ENCODE data around the gene DLGAP1. TPM values are rescaled to one million over a fixed set of nuclear protein-coding genes. Genes with fewer than 3 reads are reported as not detected.

Gene DLGAP1
- polyA plus RNA-seq, 4 donors: 0.22 to 0.47 TPM; not detected in 2

GRCh38 chr18:4142876-4143275 is 312.2 kb downstream of the DLGAP1 start:
- WGBS, 3 donors: 88 to 93% (median 89%) methylated on average over 5 of the region's 5 CpGs
- DNase-seq (no peak), FAIRE-seq (no peak)
- Histone ChIP-seq H3K4me3 (ENCODE audit: low read depth in 1 of 3, low read length in 3 of 3) (no peak overlapping the region), H3K4me1 (ENCODE audit: control insufficient read depth in 3 of 3, insufficient read depth in 2 of 3, low read depth in 1 of 3, low read length in 2 of 3) (no peaks in the 10 kb centered on the region), H3K27me3 (ENCODE audit: control insufficient read depth in 3 of 3, insufficient read depth in 3 of 3, low read length in 3 of 3) (no peaks in the 10 kb centered on the region), H3K9me3 (ENCODE audit: control insufficient read depth in 2 of 2, insufficient read depth in 1 of 2, low read depth in 1 of 2, low read length in 1 of 2) (no peaks in the 10 kb centered on the region), H3K27ac (ENCODE audit: low read depth in 1 of 3, low read length in 2 of 3) (no peak overlapping the region), H3K36me3 (ENCODE audit: control insufficient read depth in 3 of 3, insufficient read depth in 2 of 3, low read depth in 1 of 3, low read length in 3 of 3) (no peaks in the 10 kb centered on the region)

DNA sequence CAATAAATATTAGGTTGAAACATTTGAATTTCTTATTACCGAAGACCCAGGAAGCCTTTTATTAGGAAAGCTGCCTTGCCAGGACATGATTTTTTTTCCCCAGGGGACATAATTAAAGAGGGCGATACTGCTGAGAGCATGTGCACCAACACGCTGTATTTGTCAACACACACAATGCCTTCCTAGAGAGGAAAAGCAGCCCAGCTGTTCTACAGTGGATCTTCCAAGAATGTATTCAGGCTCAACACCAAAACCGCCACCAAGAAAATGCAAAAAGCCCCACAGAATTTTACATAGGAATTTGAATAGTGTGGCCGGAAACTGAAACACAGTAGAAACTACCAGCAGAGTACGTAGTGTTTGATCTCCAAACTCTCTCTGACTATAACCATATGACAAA is 320.4 kb downstream of the DLGAP1 start:
- 73 to 91% (median 81%) methylated on average over 6 of the region's 6 CpGs for WGBS, 3 donors
- FAIRE-seq (no peak), DNase-seq (no peak)
- Histone ChIP-seq H3K27me3 (ENCODE audit: control insufficient read depth in 3 of 3, insufficient read depth in 3 of 3, low read length in 3 of 3) (no peaks in the 10 kb centered on the region), H3K9me3 (ENCODE audit: control insufficient read depth in 2 of 2, insufficient read depth in 1 of 2, low read depth in 1 of 2, low read length in 1 of 2) (no peaks in the 10 kb centered on the region), H3K4me1 (ENCODE audit: control insufficient read depth in 3 of 3, insufficient read depth in 2 of 3, low read depth in 1 of 3, low read length in 2 of 3) (peaks cover 0 to 4% (median 0%) of the 10 kb centered on the region in 3 donors), H3K36me3 (ENCODE audit: control insufficient read depth in 3 of 3, insufficient read depth in 2 of 3, low read depth in 1 of 3, low read length in 3 of 3) (no peaks in the 10 kb centered on the region), H3K27ac (ENCODE audit: low read depth in 1 of 3, low read length in 2 of 3) (no peak overlapping the region), H3K4me3 (ENCODE audit: low read depth in 1 of 3, low read length in 3 of 3) (no peak overlapping the region)

DNA sequence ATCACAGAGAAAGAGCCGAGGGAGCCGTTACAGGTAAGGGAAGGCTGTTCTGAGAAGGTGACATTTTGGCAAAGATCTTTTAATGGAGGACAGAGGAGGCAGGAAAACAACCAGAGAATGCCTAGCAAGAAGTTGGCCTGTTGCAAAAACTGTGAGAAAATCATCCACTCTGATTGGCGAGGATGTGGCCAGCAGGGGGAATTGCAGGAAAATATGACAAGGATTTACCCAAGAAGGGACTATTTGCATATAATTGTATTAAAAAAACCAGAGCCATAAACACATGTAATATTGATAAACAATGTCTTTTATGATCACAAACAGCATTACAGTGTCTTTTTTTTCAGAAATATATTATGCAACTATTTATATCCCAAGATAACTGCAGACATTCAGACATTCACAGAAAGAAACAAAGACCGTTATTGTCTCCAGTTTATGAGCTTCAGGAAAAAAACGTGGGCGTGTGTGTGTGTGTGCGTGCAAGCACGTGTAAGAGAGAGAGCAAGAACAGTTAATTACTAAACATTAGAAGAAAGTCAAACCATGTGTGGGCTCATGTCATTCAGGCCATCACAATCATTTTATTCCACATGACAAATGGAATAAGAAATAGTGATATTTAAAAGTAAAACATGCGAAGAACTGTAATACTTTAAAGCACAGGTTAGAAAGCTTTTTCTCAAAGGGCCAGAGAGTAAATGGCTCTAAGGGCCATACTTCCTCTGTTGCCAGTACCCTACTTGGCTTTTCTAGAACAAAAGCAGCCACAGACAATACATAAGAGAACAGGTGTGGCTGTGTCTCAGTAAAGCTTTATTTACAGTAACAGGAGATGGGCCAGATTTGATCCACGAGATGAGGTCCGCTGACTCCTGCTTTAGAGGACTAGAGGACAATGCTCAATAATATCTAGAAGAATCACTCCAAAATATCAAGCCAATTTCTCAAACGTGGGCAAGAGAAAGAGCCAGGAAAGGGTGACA is 324.1 kb downstream of the DLGAP1 start:
- FAIRE-seq (no peak), DNase-seq (peak; percentile 4 to 45)
- 18 to 48% (median 34%) methylated on average over 12 of the region's 12 CpGs for WGBS, 3 donors
- no peaks in the 10 kb centered on the region for H3K36me3 ChIP-seq (ENCODE audit: control insufficient read depth in 3 of 3, insufficient read depth in 2 of 3, low read depth in 1 of 3, low read length in 3 of 3)
- H3K4me1 ChIP-seq (ENCODE audit: control insufficient read depth in 3 of 3, insufficient read depth in 2 of 3, low read depth in 1 of 3, low read length in 2 of 3): peaks cover 0 to 4% (median 0%) of the 10 kb centered on the region in 3 donors
- no peak overlapping the region for H3K4me3 ChIP-seq (ENCODE audit: low read depth in 1 of 3, low read length in 3 of 3)
- no peaks in the 10 kb centered on the region for H3K27me3 ChIP-seq (ENCODE audit: control insufficient read depth in 3 of 3, insufficient read depth in 3 of 3, low read length in 3 of 3)
- H3K27ac ChIP-seq (ENCODE audit: low read depth in 1 of 3, low read length in 2 of 3): no peak overlapping the region
- H3K9me3 ChIP-seq (ENCODE audit: control insufficient read depth in 2 of 2, insufficient read depth in 1 of 2, low read depth in 1 of 2, low read length in 1 of 2): no peaks in the 10 kb centered on the region

- FAIRE-seq: no peak
- H3K4me3 ChIP-seq (ENCODE audit: low read depth in 1 of 3, low read length in 3 of 3): no peak overlapping the region
- peaks cover 0 to 4% (median 0%) of the 10 kb centered on the region in 3 donors for H3K4me1 ChIP-seq (ENCODE audit: control insufficient read depth in 3 of 3, insufficient read depth in 2 of 3, low read depth in 1 of 3, low read length in 2 of 3)
- H3K27me3 ChIP-seq (ENCODE audit: control insufficient read depth in 3 of 3, insufficient read depth in 3 of 3, low read length in 3 of 3): no peaks in the 10 kb centered on the region
- H3K36me3 ChIP-seq (ENCODE audit: control insufficient read depth in 3 of 3, insufficient read depth in 2 of 3, low read depth in 1 of 3, low read length in 3 of 3): no peaks in the 10 kb centered on the region
- H3K9me3 ChIP-seq (ENCODE audit: control insufficient read depth in 2 of 2, insufficient read depth in 1 of 2, low read depth in 1 of 2, low read length in 1 of 2): no peaks in the 10 kb centered on the region
- 23 to 60% (median 57%) methylated on average over 1 of the region's 1 CpG for WGBS, 3 donors
- no peak for DNase-seq
- no peak overlapping the region for H3K27ac ChIP-seq (ENCODE audit: low read depth in 1 of 3, low read length in 2 of 3)
Observed at GRCh38 chr18:4126939-4127338, 328.2 kb downstream of the DLGAP1 start.

DNA sequence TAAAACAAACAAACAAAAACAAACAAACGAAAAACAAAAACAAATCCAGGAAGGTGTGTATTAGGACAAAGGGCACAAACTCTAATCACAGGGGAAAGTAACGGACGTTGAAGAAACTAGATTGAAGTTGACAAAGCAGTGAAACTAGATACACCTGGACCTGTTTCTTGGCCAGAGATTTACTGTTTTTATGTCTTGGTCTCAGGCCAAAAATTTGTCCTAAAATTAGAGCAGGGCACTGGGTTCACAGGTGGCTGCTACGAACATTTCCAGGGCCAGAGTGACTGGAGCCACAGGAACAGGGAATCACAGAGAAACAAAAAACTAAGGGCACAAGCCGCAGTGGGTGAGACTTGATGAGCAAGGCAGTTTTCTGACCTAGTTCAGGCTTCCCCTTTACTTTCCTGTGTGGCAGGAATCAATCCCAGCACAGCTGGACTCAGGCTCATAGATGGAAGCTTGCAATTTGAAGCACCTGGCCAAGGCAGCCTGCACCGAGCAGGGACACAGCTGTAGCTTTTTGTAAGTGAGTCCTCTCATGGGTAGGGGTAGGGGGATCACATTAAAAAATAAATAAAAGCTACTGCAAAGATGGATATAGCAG is 329.4 kb downstream of the DLGAP1 start:
- Histone ChIP-seq H3K4me3 (ENCODE audit: low read depth in 1 of 3, low read length in 3 of 3) (no peak overlapping the region), H3K27me3 (ENCODE audit: control insufficient read depth in 3 of 3, insufficient read depth in 3 of 3, low read length in 3 of 3) (no peaks in the 10 kb centered on the region), H3K27ac (ENCODE audit: low read depth in 1 of 3, low read length in 2 of 3) (no peak overlapping the region), H3K36me3 (ENCODE audit: control insufficient read depth in 3 of 3, insufficient read depth in 2 of 3, low read depth in 1 of 3, low read length in 3 of 3) (no peaks in the 10 kb centered on the region), H3K4me1 (ENCODE audit: control insufficient read depth in 3 of 3, insufficient read depth in 2 of 3, low read depth in 1 of 3, low read length in 2 of 3) (peaks cover 0 to 3% (median 0%) of the 10 kb centered on the region in 3 donors), H3K9me3 (ENCODE audit: control insufficient read depth in 2 of 2, insufficient read depth in 1 of 2, low read depth in 1 of 2, low read length in 1 of 2) (no peaks in the 10 kb centered on the region)
- DNase-seq (no peak), FAIRE-seq (no peak)
- WGBS, 3 donors: 19 to 48% (median 36%) methylated on average over 6 of the region's 6 CpGs

DNA sequence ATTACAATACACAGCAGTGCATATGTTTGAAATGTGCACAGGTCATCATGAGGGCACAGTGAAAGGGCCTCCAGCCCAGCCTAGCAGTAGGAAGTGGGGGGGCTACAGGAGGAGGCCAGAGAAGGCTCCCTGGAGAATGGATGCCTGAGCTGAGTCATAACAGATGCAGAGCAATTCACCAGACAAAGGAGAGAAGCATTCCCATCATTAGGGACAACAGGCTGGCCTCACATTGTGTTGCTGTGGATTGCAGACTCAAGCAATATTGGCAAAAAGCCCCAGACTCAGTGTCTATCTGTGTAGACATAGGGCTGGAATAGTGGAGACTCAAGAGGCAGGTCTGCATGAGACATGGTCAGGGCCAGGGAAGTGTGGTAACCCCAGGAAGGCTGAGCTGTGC is 329.9 kb downstream of the DLGAP1 start:
- Histone ChIP-seq H3K4me3 (ENCODE audit: low read depth in 1 of 3, low read length in 3 of 3) (no peak overlapping the region), H3K9me3 (ENCODE audit: control insufficient read depth in 2 of 2, insufficient read depth in 1 of 2, low read depth in 1 of 2, low read length in 1 of 2) (no peaks in the 10 kb centered on the region), H3K36me3 (ENCODE audit: control insufficient read depth in 3 of 3, insufficient read depth in 2 of 3, low read depth in 1 of 3, low read length in 3 of 3) (no peaks in the 10 kb centered on the region), H3K27ac (ENCODE audit: low read depth in 1 of 3, low read length in 2 of 3) (no peak overlapping the region), H3K4me1 (ENCODE audit: control insufficient read depth in 3 of 3, insufficient read depth in 2 of 3, low read depth in 1 of 3, low read length in 2 of 3) (no peaks in the 10 kb centered on the region), H3K27me3 (ENCODE audit: control insufficient read depth in 3 of 3, insufficient read depth in 3 of 3, low read length in 3 of 3) (no peaks in the 10 kb centered on the region)
- no peak for DNase-seq
- FAIRE-seq: no peak

- DNase-seq: no peak
- 72 to 86% (median 85%) methylated on average over 1 of the region's 1 CpG for whole genome bisulfite sequencing, 3 donors
- Histone ChIP-seq H3K27me3 (ENCODE audit: control insufficient read depth in 3 of 3, insufficient read depth in 3 of 3, low read length in 3 of 3) (no peaks in the 10 kb centered on the region), H3K9me3 (ENCODE audit: control insufficient read depth in 2 of 2, insufficient read depth in 1 of 2, low read depth in 1 of 2, low read length in 1 of 2) (no peaks in the 10 kb centered on the region), H3K4me3 (ENCODE audit: low read depth in 1 of 3, low read length in 3 of 3) (no peak overlapping the region), H3K36me3 (ENCODE audit: control insufficient read depth in 3 of 3, insufficient read depth in 2 of 3, low read depth in 1 of 3, low read length in 3 of 3) (no peaks in the 10 kb centered on the region), H3K4me1 (ENCODE audit: control insufficient read depth in 3 of 3, insufficient read depth in 2 of 3, low read depth in 1 of 3, low read length in 2 of 3) (no peaks in the 10 kb centered on the region), H3K27ac (ENCODE audit: low read depth in 1 of 3, low read length in 2 of 3) (no peak overlapping the region)
- no peak for FAIRE-seq
Observed at GRCh38 chr18:4119813-4120212, 335.3 kb downstream of the DLGAP1 start.

- no peak overlapping the region for H3K4me3 ChIP-seq (ENCODE audit: low read depth in 1 of 3, low read length in 3 of 3)
- H3K36me3 ChIP-seq (ENCODE audit: control insufficient read depth in 3 of 3, insufficient read depth in 2 of 3, low read depth in 1 of 3, low read length in 3 of 3): no peaks in the 10 kb centered on the region
- H3K4me1 ChIP-seq (ENCODE audit: control insufficient read depth in 3 of 3, insufficient read depth in 2 of 3, low read depth in 1 of 3, low read length in 2 of 3): no peaks in the 10 kb centered on the region
- no peaks in the 10 kb centered on the region for H3K9me3 ChIP-seq (ENCODE audit: control insufficient read depth in 2 of 2, insufficient read depth in 1 of 2, low read depth in 1 of 2, low read length in 1 of 2)
- H3K27me3 ChIP-seq (ENCODE audit: control insufficient read depth in 3 of 3, insufficient read depth in 3 of 3, low read length in 3 of 3): no peaks in the 10 kb centered on the region
- DNase-seq (no peak), FAIRE-seq (no peak)
- WGBS, 3 donors: 42 to 58% (median 55%) methylated on average over 7 of the region's 7 CpGs
- no peak overlapping the region for H3K27ac ChIP-seq (ENCODE audit: low read depth in 1 of 3, low read length in 2 of 3)
Observed at GRCh38 chr18:4119127-4119648, 335.9 kb downstream of the DLGAP1 start.
